Activated naive CD4-positive, alpha-beta T cell treated with anti-CD3 and anti-CD28 coated beads, Interleukin-2, amount 50 U/mL, for 72 hours (primary cell): ENCODE measurements around the gene CACFD1. TPM values are rescaled to one million over a fixed set of nuclear protein-coding genes. Genes with fewer than 3 reads are reported as not detected.

Source experiments
- ATAC-seq, 2 donors: fragments of 150-1000 bp; cut with Tn5 transposase; 2 replicates each; pipeline ENCODE4 v1.10.0; 2021; ENCODE audit warnings: mild to moderate bottlenecking in 2 of 2, moderate library complexity in 2 of 2
- DNase-seq, 2 donors: peaks; one replicate each; pipeline ENCODE4 v3.0.0; 2021 to 2022; ENCODE audit warnings: low spot score in 2 of 2
- H3K27ac Mint-ChIP-seq, 2 donors: one replicate each; pipeline ENCODE4 v1.8.0; 2022; ENCODE audit warnings: mild to moderate bottlenecking in 2 of 2, mixed read lengths in 2 of 2
- H3K36me3 Mint-ChIP-seq, 2 donors: one replicate each; pipeline ENCODE4 v1.8.0; 2022; ENCODE audit warnings: mixed read lengths in 2 of 2
- H3K9me3 Mint-ChIP-seq, 2 donors: one replicate each; pipeline ENCODE4 v1.8.0; 2022; ENCODE audit warnings: mixed read lengths in 2 of 2
- total RNA-seq, 2 donors: library from RNA; stranded (reverse); gene quantifications; one replicate each; pipeline ENCODE4 v1.2.3, GENCODE V29; 2022

CACFD1 gene
- total RNA-seq, 2 donors from 2014 or later, result 0.37 to 2.3 TPM

DNA sequence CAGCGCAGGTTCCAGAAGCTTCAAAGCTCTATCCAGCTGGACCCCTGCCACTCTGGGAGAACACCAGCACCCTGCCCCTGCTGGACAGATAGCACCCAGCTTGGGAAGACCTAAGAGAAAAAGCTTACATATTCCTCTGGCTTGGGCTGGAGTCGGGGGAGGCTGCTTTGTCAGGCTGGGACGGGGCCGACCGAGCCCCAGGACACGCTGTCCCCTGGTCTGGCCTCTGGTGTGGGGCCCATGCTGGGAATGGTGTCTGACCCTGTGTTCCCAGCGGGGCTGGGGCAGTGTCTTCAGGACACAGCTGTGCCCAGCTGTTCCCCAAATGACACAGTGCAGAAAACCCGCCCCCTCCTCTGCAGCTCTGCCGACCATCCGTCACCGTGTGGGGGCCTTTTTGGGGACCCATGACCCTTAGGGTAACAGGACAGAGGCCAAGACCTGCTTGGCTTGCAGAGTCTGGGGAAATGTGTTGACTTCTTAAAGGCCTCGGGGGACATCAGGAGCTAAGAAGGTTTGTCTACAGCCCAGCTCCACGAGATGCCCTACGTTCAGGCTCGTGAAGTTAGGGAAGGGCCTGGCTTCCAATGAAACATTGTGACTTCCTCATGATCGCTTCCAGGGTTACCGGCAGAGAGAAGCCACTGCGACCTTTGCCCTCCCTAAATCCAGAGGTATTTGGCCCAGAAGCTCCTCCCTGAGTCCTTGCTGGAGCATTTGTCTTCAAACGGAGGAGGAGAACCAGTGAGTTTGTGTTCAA is 39.5 kb downstream of the CACFD1 start:
- peaks cover 16 to 19% of the 10 kb centered on the region in 2 donors for H3K36me3 Mint-ChIP-seq
- ATAC-seq, result no peak
- peaks cover 7 to 16% of the 10 kb centered on the region in 2 donors for H3K9me3 Mint-ChIP-seq
- DNase-seq, result no peak
- no peak overlapping the region for H3K27ac Mint-ChIP-seq

DNA sequence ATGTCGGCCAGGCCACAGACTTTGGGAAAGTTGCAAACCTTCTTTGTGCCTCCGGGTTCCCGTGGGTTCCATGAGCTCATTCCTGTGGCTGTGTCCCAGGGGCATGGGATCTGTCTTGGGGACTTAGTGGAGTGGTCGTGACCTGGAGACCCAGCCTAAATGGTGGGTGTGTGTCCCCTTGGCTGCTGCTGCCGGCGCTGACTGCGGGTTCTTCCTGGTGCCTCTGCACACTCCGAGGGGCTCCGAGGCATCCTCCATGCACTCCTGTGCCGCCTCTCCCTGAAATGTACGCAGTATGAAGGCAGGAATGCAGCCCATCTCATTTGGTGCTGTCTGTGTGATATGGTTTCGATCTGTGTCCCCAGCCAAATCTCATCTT is 40.1 kb downstream of the CACFD1 start:
- no peak for ATAC-seq
- DNase-seq, result no peak
- Mint-ChIP-seq H3K36me3 (peaks cover 16 to 19% of the 10 kb centered on the region in 2 donors), H3K9me3 (peaks cover 7 to 16% of the 10 kb centered on the region in 2 donors), H3K27ac (no peak overlapping the region)

DNA sequence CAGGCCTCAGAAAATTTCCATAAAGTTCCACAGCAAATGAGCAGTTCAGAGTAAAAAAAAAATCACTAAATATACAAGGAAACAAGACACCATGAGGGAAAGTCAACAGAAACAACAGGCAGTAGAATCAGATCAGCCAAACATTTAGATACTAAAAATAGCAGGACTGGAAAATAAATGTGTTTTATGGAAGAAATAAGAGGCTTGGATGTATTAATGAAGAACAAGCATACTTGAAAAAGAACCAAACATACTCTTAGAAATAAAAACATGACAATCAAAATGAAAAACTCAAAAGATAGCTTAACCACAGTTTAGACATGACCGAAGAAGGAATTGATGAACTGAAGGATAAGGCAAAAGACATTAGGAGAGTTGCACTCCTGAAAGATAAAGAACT is 42.3 kb downstream of the CACFD1 start:
- peaks cover 7 to 16% of the 10 kb centered on the region in 2 donors for H3K9me3 Mint-ChIP-seq
- DNase-seq, result no peak
- no peak for ATAC-seq
- H3K27ac Mint-ChIP-seq, result no peak overlapping the region
- H3K36me3 Mint-ChIP-seq, result peaks cover 16 to 19% of the 10 kb centered on the region in 2 donors

- Mint-ChIP-seq H3K27ac (peak overlapping the region in 1 of 2 donors; percentile 36), H3K36me3 (peaks cover 16 to 19% of the 10 kb centered on the region in 2 donors), H3K9me3 (peaks cover 7 to 16% of the 10 kb centered on the region in 2 donors)
- DNase-seq (no peak), ATAC-seq (no peak)
These were observed 45.5 kb downstream of the CACFD1 start for GRCh38 chr9:133505186-133505830.

GRCh38 chr9:133505901-133506652 is 46.3 kb downstream of the CACFD1 start:
- no peak for ATAC-seq
- DNase-seq, result no peak
- no peak overlapping the region for H3K27ac Mint-ChIP-seq

DNA sequence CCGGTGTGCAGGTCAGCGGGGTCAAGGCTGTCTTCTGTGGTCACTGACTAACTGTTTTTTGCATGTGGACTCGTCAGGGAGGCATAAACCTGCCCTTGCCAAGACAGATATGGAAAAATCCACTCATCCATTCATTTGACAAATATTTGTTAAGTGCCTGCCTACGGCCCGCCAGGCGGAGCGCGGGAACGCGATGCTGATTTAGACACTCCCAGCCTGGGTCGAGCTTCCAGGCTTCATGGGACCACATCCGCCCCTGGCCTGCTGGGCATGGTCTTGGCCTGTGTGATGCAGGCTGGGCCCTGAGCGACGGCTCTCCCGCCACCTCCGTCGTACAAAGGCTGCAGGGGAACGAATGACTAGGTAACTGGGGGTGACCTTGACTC is 46.9 kb downstream of the CACFD1 start:
- ATAC-seq (no peak), DNase-seq (no peak)
- H3K36me3 Mint-ChIP-seq, result peaks cover 9 to 10% of the 10 kb centered on the region in 2 donors
- H3K9me3 Mint-ChIP-seq, result peaks cover 7 to 9% of the 10 kb centered on the region in 2 donors
- no peak overlapping the region for H3K27ac Mint-ChIP-seq

More at GRCh38 chr9:133505901-133506652, 46.3 kb downstream of the CACFD1 start:
- peaks cover 15 to 16% of the 10 kb centered on the region in 2 donors for H3K36me3 Mint-ChIP-seq
- peaks cover 7 to 15% of the 10 kb centered on the region in 2 donors for H3K9me3 Mint-ChIP-seq

GRCh38 chr9:133507246-133507965 is 47.6 kb downstream of the CACFD1 start:
- Mint-ChIP-seq H3K36me3 (peaks cover 1 to 2% of the 10 kb centered on the region in 2 donors), H3K9me3 (peaks cover 1 to 3% of the 10 kb centered on the region in 2 donors), H3K27ac (no peak overlapping the region)
- DNase-seq (no peak), ATAC-seq (no peak)

GRCh38 chr9:133508046-133508445 is 48.3 kb downstream of the CACFD1 start:
- H3K9me3 Mint-ChIP-seq, result no peaks in the 10 kb centered on the region
- no peak for ATAC-seq
- no peak for DNase-seq
- no peak overlapping the region for H3K27ac Mint-ChIP-seq
- no peaks in the 10 kb centered on the region for H3K36me3 Mint-ChIP-seq

DNA sequence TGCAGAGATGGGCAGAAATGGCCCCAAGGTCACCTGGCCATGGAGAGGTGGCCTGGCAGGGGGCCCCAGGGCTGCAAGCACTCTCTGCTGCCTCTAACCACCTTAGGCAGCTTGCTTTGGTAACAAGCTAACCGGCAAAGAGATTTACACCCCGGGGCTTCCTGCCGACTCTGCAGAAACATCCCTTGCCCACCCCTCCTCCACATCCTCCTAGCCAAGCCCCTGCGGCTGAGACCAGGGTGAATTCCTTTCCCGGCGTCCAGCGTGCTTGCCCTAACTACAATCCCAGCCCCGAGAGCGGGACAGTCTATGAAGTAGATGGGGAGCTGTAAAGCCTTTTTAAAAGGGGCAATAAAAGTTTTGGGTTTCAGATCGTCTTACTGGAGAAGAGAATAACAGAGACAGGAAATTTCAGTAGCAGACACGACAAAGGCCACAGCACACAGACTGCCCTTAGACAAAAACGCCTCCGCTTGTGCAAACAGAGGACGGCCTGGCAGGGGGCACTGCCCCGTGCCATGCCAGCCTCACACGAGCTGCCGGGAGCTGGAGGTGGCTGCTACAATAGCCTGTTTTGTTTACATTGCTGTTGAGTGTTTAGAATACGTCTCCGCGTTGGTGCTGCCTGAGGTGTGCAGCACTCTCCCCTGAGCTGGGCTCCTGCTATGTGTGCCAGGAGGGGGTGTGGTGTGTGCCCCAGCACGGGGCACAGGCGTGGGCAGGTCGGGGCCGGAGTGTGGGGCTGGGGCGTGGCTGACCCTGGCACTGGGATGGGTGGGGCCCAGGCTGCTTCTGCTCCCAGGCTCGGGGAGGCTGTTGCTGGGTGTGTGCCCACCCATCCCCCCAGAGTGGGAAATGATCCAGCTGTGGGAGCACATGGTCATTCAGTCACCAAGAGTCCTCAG is 49.7 kb downstream of the CACFD1 start:
- Mint-ChIP-seq H3K9me3 (no peaks in the 10 kb centered on the region), H3K36me3 (no peaks in the 10 kb centered on the region), H3K27ac (peak overlapping the region; percentile 18 to 74)
- DNase-seq, result no peak
- peak; percentile 46 to 52 for ATAC-seq

DNA sequence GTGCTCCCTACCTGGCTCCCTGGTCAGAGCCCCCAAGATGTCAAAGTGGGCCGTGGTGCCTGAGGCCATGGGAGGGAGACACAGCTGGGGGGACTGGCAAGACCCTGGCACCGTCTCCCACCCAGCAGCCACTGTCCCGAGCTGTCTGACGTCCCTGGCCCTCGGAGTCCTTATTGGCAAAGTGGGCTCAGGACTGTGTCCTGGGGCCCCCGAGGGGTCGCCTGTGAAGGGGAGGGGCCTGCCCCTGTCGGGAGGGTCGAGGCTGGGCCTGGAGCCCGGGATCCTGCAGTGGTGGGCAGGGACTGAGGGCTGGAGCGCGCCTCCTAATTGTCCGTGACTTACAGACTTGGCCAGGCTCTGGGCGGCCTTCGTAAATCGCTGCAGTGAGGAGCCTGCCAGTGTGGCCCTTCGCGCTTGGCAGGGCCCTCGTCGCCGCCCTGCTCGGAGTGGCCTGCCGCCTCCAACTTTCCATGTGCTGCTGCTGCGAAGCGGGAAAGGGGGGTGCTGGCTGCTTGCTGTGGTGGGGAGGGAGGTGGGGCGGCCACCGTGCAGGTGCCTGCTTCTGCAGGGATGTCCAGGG is 51.2 kb downstream of the CACFD1 start:
- H3K36me3 Mint-ChIP-seq, result no peaks in the 10 kb centered on the region
- no peak for ATAC-seq
- no peaks in the 10 kb centered on the region for H3K9me3 Mint-ChIP-seq
- DNase-seq, result no peak
- no peak overlapping the region for H3K27ac Mint-ChIP-seq

GRCh38 chr9:133511607-133512006 is 51.8 kb downstream of the CACFD1 start:
- Mint-ChIP-seq H3K36me3 (no peaks in the 10 kb centered on the region), H3K27ac (no peak overlapping the region), H3K9me3 (no peaks in the 10 kb centered on the region)
- no peak for DNase-seq
- ATAC-seq, result no peak

- H3K27ac Mint-ChIP-seq, result no peak overlapping the region
- DNase-seq (no peak), ATAC-seq (no peak)
- no peaks in the 10 kb centered on the region for H3K36me3 Mint-ChIP-seq
- no peaks in the 10 kb centered on the region for H3K9me3 Mint-ChIP-seq
These were observed 52.8 kb downstream of the CACFD1 start for GRCh38 chr9:133512253-133513213.

- no peak overlapping the region for H3K27ac Mint-ChIP-seq
- H3K36me3 Mint-ChIP-seq, result no peaks in the 10 kb centered on the region
- DNase-seq (no peak), ATAC-seq (no peak)
- H3K9me3 Mint-ChIP-seq, result no peaks in the 10 kb centered on the region
These were observed 53.7 kb downstream of the CACFD1 start for GRCh38 chr9:133513214-133514100.
